ENCODE results near the gene TIMM22.

TIMM22 gene

DNA sequence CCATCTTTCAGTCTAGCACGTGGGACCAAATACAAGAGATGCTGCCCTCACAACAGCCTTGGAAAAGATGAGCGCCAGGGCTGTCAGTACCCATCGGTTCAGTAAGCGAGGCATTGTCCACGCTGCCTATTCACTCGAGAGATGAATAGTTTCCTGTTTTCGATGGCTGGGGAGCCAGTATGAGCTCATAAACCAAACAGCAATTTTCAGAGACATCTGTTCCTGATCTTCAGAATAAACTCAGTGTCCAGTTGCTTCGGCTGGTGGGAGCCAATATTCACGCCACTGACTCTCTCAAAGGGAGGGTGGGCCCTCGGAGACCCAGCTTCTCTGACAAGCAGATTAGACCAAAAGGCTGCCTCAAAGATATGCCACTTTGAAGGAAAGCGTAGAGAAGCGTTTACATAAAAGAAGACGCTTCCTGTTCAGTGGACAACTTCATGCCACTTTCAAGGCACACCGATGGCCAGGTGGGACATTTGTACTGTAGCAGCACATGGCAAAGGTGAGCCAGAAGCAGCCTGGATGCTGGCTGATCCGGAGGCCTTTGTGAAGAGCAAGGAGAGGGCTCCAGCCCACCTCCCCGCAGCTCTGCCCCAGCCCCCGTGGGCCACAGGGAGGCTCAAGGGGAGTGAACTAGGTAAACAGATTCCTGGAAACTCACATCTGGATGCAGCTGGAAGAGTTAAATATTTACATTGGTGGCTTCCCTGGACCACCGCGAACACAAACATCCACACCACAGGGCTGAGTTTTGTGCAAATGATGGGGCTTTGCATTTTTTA is 6.0 kb downstream of the TIMM22 start:
- DNase-seq (ENCODE audit: low spot score) = peak; percentile 82

- no peak for DNase-seq (ENCODE audit: low spot score)
Observed at GRCh38 chr17:1003633-1003971, 6.7 kb downstream of the TIMM22 start.

DNA sequence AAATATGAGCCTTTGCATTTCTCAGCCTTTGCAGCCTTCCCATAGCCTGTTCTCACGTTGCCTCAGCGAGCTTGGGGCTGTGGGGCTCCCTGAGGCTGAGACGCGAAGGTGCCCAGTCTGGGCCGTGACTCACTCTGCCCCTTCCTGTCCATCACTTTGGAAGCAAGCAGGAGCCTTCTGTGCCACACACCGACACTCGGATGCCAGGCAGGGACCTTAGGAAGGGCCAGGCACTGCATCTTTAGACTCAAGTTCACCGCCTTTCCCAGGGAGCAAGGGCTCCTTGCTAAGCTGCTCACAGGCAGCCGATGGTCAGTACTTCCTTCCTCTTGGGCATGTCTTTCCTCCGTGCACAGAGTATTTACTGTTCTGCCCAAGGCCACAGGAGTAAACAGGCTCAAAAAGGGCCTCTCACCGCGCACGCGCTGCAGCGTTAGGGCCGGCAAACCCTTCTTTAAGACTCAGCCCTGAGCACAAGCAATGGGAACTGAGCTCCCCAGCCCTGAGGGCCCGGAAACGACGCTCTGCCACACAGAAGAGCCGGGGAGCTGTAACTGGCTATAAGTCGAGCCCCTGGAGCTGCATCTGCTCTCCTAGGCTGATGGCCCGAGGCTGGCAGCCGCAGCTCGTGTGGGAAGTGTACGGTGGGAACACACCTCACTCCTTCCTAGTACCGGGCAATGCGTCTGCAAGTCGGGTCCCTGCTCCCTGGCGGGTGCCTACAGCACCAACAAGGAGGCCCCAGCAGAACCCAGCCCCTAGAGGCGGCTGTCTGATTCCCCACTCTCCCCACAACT is 7.2 kb downstream of the TIMM22 start:
- DNase-seq (ENCODE audit: low spot score) = peak; percentile 62

DNA sequence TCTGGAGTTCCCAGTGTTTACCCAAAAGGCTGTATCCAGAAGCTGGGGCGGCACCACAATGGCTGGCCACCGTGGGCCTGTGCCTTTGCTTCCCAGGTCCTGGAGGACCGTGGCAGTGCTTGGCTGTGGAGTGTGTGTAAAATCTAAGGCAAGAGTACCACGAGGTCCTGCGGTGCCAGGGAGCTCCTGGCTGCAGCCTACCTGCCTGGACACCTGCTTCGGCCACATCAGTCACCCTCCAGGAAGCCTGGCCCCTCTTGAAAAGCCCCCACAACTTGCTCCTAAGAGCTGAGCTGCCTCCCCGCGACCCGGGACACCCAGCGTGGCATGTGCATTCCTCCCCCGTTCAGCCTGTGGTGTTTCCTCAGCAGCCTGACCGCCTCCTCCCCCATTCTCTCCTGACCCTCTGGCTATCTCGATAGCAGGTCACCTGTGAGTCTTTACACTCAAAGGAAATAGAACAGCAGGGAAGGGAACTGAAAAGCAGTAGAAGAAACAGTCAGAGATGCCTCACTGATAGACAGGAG is 7.9 kb downstream of the TIMM22 start:
- no peak for DNase-seq (ENCODE audit: low spot score)

- peak; percentile 90 for DNase-seq (ENCODE audit: low spot score)
Observed at GRCh38 chr17:1005361-1005946, 8.5 kb downstream of the TIMM22 start.

DNA sequence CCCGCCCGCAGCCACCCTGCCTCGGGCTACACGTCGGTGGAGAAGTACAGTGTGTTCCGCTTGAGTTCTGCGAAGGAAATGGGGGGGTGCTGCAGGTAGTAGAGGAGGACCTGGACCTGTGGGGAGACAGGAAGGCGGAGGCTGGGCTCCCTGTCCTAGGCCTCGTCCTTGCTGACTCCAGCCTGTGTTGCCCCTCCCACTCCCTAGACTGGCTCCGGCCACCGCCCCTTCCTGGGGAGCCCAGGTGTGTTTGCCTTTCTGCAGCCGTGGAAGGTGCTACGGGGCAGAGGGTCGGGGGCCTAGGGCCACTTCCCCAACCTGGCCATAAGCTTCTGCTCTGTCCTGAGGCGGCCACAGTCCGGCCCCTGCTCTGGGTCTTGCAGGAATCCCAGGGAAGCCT is 9.1 kb downstream of the TIMM22 start:
- DNase-seq (ENCODE audit: low spot score) = no peak

DNA sequence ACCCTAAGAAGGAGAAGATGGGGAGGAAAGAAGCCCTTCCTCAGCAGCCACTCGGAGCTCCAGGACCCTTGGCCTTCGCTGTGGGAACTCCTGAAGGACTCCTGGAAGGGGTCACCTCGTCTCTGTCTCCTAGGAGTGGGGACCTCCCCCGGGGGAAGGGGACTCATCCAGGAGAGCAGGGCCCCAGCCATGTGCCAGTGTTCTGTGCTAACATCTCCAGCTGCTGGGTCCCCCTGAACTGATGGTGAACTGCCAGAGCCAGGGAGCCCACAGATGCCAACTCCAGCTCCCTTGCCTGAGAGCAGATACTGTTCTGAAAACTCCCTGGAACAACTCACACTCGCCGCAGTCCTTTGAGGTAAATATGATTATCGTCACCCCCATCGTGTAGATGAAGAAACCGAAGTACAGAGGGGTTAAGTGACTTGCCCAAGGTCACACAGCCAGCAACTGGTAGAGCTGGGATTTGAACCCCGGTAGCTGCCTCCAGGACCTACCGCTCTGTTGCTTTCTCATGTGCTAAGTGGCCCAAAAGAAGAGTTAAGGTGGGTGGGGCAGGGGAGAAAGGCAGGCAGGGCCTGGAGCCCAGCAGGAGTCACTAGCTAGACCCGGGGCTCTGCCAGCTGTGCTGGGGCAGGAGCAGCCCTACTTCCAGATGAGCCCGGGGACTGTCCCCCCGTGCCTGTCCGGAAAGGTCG is 10.5 kb downstream of the TIMM22 start:
- no peak for DNase-seq (ENCODE audit: low spot score)

DNA sequence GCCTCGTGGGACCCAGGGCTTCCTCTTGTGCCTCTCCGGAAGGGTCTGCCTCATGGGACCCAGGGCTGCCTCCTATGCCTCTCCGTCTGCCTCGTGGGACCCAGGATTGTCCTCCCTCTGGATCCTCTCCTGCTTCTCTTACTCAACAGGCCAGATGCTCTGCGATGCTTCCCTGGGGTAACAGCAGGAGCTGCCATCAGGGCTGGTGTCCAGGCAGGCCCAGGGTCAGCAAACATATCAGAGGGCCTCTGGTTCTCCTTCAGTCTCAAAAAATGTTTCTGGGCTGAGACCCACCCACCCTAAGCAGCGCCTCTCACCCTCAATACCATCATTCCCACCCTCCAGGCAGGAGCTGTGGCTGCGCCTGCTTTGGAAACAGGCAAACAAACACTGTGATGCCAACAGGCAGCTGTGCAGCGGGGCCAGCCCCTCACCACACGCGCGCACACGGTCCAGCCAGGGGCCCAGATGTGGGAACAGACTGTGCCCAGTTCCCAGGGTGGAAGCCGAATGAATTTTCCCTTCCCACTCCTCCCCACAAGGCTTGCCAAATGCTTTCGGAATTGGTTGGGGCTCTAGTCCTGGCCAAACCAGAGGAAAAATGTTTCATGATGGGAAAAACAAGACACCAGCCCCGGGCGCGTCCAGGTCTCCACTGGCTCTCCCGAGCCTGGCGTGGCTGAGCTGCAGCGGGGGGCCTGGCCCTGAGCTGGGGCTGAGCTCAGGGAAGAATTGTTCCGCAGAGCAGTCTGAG is 11.3 kb downstream of the TIMM22 start:
- DNase-seq (ENCODE audit: low spot score) = peak; percentile 55

DNA sequence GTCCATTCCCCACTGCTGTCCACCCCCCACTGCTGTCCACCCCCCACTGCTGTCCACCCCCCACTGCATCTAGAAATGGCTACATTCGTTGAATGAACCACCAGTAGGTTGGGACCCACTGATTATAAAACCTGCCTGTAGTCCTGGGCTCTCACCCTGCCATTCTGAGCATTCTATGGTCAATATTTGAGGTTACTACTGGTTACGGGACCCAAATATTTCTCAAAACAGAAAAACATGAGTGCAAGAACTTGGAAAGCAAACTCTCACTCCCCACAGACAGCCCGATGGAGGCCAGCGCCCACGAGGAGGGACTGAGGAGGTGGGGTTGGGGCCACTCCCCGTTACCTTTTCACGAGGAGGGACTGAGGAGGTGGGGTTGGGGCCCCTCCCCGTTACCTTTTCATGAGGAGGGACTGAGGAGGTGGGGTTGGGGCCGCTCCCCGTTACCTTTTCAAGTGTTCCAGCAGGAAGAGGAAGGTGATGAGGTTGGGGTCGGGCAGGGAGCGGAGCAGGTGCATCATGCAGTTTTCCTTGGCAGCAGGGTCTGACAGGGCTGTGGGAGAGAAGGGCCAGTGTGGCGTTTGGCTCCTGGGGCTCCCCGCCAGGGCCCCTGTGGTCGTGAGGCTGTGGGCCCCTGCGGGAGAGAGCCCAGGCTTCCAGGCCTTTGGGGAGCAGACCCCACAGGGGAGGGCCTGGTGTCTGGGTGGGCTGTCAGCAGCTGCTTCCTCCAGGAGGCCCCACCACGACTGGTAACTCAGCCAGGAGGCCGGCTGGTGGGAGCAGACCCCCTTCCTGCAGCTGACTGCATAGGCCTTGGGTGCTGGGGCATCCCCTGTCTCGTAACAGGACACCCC is 12.5 kb downstream of the TIMM22 start:
- DNase-seq (ENCODE audit: low spot score) = no peak

- no peak for DNase-seq (ENCODE audit: low spot score)
Observed at GRCh38 chr17:1010086-1010450, 13.1 kb downstream of the TIMM22 start.

- no peak for DNase-seq (ENCODE audit: low spot score)
Observed at GRCh38 chr17:1010586-1010985, 13.7 kb downstream of the TIMM22 start.

DNA sequence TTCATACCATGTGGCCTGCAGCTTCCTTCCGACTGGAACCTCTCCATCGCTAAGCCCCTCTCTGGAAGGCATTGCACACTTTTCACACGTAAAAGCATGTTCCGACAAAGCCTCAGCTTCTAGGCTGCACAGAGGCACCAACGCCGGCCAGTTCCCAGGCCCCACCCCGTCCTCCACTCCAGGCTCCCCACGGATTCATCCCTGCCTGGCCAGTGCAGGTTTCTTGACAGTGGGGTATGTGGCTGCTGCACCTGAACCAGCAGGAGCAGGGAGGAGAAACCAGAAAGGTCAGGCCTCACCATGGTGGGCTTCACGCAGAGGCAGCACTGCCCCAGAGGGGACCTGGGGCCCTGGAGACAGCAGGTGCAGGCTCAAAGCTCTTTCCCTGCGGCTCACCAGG is 14.2 kb downstream of the TIMM22 start:
- no peak for DNase-seq (ENCODE audit: low spot score)

GRCh38 chr17:1011760-1012735 is 15.1 kb downstream of the TIMM22 start:
- DNase-seq (ENCODE audit: low spot score) = no peak

DNA sequence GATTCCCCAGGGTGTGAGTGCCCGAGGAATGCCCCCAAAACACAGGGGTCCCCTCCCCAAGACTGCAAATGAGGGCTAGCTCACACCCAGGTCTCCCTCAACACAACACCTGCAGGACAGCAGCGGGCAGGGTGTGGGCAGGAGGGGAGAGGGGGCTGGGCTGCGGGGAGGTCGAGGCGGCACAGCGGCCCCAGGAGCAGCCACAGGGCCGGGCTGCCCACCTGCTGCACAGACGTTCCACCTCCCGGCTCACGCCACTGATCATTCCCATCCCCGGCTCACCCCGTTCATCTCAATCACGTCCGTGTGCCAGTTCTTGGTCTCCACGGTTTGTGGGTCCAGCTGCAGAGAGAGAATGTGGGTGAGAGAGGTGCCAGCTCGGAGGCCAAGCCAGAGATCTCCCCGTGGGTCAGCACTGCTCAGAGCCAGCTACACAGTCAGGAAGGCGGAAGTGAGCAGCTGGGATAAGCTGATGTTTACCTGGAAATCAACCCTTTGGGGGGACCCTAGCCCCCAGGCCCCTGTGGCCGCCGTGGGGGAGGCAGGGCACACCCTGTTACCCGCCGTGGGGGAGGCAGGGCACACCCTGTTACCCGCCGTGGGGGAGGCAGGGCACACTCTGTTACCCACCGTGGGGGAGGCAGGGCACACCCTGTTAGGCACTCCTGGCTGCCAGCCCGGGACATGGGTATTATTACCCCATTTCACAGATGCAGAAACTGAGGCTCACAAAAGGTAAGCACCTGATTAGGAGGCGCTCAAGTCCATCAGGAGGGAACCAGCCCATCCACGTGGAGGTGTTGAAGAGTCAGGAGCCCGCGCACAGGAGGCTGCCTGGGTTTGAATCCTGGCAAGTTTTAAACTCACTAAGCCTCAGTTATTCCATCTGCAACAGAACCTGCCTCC is 16.1 kb downstream of the TIMM22 start:
- no peak for DNase-seq (ENCODE audit: low spot score)

DNA sequence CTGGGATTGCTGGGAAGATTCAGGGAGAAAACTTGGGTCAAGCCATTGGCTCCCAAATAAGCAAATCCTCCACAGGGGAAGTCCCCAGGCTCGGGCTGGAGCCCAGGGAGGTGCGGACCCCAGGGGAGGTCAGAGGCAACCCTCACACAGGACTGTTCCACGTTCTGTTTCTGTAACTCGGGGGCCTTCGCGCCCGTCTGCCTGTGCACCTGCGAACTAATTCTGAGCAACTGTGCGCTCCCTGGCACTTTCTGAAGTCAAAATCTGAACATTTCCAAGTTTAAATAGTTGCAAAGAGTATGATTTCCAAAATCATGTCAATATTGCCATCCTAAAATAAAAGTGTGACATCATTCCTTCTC is 16.8 kb downstream of the TIMM22 start:
- no peak for DNase-seq (ENCODE audit: low spot score)

GRCh38 chr17:1018547-1018946 is 21.6 kb downstream of the TIMM22 start:
- no peak for DNase-seq (ENCODE audit: low spot score)

DNA sequence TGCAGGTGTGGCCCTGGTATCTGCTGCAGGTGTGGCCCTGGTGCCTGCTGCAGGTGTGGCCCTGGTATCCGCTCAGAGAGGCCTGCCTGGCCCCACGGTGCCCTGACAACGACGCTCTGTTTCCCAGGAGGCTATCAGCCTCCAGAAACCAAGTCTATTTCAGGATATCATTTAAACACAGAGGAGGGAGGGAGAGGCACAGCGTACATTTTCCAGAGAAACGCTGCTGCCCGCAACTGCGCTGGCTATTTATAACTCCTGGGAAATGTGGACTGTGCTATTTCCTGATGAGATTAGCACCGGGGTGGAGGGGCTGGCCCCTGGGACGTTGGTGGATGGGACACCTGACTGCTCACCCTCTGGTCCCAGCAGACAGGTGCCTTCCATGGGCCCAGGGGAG is 22.5 kb downstream of the TIMM22 start:
- DNase-seq (ENCODE audit: low spot score) = no peak

DNA sequence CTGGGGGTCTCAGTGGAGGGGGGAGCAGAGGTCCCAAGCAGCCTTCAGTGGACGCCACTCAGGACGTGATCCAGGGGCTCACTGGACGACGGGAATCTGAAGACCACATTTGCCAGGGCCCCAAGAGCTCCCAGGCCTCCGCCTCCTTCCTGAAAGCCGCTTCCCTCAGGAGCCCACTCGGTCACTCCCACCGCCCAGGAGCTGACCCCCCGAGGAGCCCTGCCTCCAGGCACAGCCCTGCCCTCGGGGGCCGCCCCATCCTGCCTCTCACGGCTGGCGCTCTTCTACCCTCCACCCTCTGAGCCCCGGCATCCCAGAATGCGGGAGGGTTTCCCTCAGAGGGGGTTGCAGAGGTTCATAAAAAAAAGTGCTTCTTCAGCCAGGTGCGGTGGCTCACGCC is 24.2 kb downstream of the TIMM22 start:
- no peak for DNase-seq (ENCODE audit: low spot score)

Measured in Ammon's horn (tissue), 1 donor.